GM18870 (cell line): ENCODE results near the gene FKBP1B.
"Not testable (repeated sequence)": the region's sequence is repeated elsewhere in the genome, so short reads cannot be mapped to it uniquely, and the experiment has no call there.

Experiments used
- ATAC-seq: cut with Tn5 transposase; IDR thresholded peaks from one replicate; pipeline ENCODE4 v1.9.1; 2021; ENCODE audit warnings: moderate library complexity; ENCODE audit not compliant: unreplicated experiment

The FKBP1B gene

DNA sequence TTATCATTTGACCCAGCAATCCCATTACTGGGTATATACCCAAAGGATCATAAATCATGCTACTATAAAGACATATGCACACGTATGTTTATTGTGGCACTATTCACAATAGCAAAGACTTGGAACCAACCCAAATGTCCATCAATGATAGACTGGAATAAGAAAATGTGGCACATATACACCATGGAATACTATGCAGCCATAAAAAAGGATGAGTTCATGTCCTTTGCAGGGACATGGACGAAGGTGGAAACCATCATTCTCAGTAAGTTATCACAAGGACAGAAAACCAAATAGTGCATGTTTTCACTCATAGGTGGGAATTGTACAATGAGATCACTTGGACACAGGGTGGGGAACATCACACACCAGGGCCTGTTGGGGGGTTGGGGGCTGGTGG is 51.2 kb downstream of the FKBP1B start:
- ATAC-seq = not testable (repeated sequence)

DNA sequence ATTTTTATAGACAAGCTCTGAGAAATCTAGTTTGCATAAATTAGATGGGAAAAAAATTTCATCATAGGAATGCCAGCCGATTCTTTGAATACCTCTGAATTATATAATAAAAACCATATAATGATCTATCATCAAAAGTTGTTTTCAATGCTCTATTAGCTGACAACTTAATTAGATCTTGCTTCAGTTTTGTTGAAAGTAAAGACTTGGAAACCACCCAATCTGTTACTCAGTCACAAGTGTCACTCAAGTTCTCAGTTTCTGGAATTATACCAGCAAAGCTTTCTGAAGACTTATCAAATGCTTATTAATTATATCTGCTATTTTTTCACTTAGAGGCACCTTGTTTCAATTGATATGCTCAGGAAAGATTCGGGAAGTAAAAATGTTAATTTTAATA is 52.5 kb downstream of the FKBP1B start:
- no peak for ATAC-seq

DNA sequence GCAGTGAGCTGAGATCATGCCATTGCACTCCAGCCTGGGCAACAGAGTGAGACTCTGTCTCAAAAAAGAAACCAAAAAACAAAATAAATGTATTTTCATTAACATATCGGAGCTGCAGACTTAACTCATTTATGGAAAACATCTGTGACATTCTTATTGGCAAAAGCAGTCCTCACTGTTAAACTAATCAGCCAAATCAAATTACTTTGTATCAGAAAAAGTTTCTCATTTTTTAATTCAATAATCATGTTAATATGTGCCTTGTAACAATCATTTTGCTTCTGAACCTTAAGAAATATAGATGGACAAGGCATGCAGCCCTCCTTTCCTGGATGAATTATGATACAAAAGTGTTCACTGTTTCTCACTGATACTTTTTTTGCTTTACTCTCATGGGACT is 53.1 kb downstream of the FKBP1B start:
- ATAC-seq = no peak

DNA sequence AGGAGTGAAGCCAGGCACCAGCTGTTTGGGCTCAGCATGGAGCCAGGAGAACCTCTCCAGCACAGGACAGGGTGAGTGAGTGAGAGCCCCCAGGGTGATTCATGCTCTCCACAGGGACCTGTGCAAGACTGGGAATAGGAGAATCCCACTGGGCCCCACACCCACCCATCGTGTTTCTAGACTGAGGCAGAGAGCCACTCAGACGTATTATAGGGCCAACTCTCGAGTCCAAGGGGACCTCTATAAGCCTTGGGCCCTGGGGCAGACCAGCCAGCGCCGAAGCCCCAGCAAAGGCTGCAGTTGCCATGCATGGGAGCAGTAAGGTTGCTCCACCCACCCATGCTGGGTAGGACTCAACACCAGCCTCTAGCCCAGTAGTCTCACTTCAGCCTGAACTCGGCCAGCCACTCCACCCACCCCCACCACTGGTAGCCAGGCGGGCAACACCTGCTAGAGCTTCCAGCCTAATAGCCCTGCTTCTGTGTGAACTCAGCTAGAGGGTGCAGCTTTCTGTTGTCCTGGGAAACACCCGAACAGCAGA is 54.6 kb downstream of the FKBP1B start:
- ATAC-seq = no peak

DNA sequence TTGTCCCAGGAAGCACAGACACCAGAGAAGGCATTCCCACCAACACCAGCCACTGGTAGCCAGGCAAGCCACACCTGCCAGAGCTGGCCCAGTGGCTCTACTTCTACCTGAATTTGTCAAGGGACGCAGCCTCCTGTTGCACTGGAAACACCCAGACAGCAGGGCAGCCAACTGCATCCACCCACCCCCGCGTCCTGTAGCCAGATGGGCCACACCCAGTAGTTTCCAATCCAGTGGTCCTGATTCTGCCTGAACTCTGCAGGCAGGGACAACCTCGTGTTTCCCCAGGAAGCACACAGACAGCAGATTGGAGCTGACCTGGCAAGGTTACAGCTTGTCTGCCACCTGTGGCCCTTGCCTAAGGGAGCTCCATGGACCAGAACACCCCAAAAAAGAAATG is 55.4 kb downstream of the FKBP1B start:
- no peak for ATAC-seq

DNA sequence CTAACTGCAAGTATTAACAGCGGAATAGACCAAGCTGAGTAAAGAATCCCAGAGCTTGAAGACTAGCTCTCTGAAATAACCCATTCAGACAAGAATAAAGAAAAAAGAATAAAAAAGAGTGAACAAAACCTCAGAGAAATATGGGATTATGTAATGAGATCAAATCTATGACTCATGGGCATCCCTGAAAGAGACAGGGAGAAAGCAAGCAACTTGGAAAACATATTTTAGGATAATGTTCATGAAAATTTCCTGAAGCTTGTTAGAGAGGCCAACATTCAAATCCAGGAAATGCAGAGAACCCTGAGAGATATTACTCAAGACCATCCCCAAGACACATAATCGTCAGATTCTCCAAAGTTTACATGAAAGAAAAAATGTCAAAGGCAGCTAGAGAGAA is 56.3 kb downstream of the FKBP1B start:
- ATAC-seq = no peak

DNA sequence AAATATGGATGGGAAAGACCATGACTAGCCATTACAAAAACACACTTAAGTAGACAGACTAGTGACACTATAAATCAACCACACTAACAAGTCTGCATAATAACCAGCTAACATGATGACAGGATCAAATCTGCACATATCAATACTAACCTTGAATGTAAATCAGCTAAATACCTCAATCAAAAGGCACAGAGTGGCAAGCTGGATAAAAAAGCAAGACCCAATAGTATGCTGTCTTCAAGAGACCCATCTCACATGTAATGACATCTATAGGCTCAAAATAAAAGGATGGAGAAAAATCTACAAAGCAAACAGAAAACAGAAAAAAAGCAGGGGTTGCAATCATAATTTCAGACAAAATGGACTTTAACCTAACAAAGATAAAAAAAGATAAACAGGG is 57.2 kb downstream of the FKBP1B start:
- no peak for ATAC-seq

DNA sequence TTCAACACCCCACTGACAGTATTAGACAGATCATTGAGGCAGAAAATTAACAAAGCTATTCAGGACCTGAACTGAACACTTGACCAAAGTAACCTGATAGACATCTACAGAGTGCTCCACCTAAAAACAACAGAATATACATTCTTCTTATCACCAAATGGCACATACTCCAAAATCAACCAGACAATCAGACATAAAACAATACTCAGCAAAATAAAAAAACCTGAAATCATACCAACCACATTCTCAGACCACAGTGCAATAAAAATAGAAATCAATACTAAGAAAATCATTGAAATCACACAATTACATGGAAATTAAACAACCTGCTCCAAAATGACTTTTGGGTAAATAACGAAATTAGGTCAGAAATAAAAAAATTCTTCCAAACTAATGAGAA is 57.8 kb downstream of the FKBP1B start:
- no peak for ATAC-seq

DNA sequence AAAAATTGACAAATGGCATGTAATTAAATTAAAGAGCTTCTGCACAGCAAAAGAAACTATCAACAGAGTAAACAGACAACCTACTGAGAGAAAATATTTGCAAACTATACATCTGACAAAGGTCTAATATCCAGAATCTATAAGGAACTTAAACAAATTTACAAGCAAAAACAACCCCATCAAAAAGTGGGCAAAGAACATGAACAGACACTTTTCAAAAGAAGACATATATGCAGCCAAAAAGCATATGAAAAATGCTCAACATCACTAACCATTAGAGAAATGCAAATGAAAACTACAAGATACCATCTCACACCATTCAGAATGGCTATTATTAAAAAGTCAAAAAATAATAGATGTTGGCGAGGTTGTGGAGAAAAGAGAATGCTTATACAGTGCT is 59.9 kb downstream of the FKBP1B start:
- not testable (repeated sequence) for ATAC-seq

DNA sequence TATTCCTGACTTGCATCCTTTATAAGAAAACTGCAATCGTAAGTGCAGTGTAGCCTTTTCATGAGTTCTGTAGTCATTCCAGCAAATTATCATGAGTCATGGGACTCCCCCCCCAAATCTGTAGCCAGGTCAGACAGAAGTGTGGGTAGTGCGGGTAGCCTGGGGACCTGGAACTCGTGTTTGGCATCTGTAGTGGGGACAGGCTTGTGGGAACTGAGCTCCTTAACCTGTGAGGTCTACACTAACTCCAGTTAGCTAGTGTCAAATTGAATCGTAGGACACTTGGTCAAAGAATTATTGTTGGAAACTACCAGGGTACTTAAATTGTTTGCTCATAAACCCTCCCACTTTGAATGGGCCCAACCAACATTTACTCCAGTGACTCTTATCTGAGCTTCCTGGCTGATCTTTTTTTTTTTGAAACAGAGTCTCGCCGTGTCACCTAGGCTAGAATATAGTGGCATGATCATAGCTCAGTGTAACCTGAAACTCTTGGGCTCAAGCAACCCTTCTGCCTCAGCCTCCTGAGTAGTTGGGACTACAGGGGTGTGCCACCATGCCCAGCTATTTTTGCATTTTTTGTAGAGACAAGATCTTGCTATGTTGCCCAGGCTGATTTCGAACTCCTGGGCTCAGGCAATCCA is 61.2 kb downstream of the FKBP1B start:
- no peak for ATAC-seq

DNA sequence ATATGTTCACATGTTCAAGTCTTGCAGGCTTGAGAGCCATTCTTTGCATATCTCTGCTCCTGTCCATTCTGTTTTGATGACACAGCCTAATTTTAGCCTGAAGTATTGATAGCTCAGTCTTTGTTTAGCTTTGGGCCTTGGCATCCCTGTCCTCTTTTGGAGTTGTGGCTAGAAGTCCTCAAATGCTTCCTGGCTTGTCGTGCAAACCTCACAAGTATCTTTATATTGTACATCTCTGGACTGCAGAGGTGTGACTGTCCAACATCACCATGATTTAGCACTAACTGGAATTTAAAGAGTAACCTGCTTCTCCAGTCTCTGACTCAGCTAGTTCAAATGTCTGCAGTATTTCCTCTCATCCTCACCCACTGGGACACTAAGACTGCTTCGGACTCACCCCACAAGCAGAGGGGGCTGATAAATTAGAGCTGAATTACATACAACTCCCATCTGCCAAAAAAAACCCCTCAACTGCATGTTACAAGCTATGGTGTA is 61.9 kb downstream of the FKBP1B start:
- no peak for ATAC-seq
